ENCODE results near the gene CCDC194. TPM values are rescaled to one million over a fixed set of nuclear protein-coding genes. Genes with fewer than 3 reads are reported as not detected.
A peak's percentile ranks its signal among the peaks of the same experiment; 100 is the strongest.

The CCDC194 gene
- total and polyA plus RNA-seq, 2 of the 13 experiments (the other 11 are each of a cell fraction or from before 2014, with no cell fraction given) = 0.13 to 0.21 TPM

DNA sequence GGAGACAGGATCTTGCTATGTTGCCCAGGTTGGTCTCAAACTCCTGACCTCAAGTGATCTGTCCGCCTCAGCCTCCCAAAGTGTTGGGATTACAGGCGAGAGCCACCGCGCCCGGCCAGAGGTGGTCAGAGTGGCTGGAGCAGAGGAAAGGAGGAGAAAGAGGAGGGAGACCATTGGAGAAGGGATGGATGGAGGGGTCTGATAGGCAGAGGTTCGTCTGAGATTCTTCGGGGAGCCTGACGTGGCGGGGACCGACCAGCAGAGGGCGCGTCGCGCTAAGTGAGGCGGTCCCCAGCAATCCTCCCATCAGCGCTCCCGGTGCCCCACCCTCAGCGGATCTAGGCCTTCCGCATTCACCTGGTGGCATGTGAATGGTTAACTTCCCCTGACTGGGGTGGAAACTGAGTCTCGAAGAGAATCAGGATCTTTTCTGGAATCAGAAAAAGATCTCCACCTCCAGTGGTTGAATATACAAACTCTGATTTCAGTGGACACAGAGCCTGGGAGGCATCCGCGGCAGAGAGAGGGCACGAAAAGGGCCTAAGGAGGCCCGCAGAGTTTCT, 47.8 kb downstream of the CCDC194 start (continued):
- no peak for TF ChIP-seq AGO2 (optimal IDR thresholded peaks at IDR 0.05; ENCODE audit: low read depth, low read length)
- TF ChIP-seq, protein P1, sequence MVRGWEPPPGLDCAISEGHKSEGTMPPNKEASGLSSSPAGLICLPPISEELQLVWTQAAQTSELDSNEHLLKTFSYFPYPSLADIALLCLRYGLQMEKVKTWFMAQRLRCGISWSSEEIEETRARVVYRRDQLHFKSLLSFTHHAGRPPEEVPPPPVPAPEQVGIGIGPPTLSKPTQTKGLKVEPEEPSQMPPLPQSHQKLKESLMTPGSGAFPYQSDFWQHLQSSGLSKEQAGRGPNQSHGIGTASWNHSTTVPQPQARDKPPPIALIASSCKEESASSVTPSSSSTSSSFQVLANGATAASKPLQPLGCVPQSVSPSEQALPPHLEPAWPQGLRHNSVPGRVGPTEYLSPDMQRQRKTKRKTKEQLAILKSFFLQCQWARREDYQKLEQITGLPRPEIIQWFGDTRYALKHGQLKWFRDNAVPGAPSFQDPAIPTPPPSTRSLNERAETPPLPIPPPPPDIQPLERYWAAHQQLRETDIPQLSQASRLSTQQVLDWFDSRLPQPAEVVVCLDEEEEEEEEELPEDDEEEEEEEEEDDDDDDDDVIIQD (CRISPR knock-in tag; IDR thresholded peaks at IDR 0.05; ENCODE audit: low read depth) = no peak
- no peak for TF ChIP-seq ZC3H13 (CRISPR knock-in tag; IDR thresholded peaks at IDR 0.05)
- TF ChIP-seq ZNF44 (CRISPR knock-in tag; IDR thresholded peaks at IDR 0.05) = no peak
- TF ChIP-seq ZNF543 (CRISPR knock-in tag; IDR thresholded peaks at IDR 0.05) = no peak
- TF ChIP-seq CREB1 (IDR thresholded peaks at IDR 0.05) = no peak
- TF ChIP-seq CREB1 (CRISPR knock-in tag; IDR thresholded peaks at IDR 0.05) = no peak
- TF ChIP-seq, protein P2, sequence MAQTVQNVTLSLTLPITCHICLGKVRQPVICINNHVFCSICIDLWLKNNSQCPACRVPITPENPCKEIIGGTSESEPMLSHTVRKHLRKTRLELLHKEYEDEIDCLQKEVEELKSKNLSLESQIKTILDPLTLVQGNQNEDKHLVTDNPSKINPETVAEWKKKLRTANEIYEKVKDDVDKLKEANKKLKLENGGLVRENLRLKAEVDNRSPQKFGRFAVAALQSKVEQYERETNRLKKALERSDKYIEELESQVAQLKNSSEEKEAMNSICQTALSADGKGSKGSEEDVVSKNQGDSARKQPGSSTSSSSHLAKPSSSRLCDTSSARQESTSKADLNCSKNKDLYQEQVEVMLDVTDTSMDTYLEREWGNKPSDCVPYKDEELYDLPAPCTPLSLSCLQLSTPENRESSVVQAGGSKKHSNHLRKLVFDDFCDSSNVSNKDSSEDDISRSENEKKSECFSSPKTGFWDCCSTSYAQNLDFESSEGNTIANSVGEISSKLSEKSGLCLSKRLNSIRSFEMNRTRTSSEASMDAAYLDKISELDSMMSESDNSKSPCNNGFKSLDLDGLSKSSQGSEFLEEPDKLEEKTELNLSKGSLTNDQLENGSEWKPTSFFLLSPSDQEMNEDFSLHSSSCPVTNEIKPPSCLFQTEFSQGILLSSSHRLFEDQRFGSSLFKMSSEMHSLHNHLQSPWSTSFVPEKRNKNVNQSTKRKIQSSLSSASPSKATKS (CRISPR knock-in tag; IDR thresholded peaks at IDR 0.05) = no peak
- peak; percentile 81 for TF ChIP-seq RAD21 (CRISPR knock-in tag; IDR thresholded peaks at IDR 0.05)
- TF ChIP-seq, protein P3, sequence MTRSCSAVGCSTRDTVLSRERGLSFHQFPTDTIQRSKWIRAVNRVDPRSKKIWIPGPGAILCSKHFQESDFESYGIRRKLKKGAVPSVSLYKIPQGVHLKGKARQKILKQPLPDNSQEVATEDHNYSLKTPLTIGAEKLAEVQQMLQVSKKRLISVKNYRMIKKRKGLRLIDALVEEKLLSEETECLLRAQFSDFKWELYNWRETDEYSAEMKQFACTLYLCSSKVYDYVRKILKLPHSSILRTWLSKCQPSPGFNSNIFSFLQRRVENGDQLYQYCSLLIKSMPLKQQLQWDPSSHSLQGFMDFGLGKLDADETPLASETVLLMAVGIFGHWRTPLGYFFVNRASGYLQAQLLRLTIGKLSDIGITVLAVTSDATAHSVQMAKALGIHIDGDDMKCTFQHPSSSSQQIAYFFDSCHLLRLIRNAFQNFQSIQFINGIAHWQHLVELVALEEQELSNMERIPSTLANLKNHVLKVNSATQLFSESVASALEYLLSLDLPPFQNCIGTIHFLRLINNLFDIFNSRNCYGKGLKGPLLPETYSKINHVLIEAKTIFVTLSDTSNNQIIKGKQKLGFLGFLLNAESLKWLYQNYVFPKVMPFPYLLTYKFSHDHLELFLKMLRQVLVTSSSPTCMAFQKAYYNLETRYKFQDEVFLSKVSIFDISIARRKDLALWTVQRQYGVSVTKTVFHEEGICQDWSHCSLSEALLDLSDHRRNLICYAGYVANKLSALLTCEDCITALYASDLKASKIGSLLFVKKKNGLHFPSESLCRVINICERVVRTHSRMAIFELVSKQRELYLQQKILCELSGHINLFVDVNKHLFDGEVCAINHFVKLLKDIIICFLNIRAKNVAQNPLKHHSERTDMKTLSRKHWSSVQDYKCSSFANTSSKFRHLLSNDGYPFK (CRISPR knock-in tag; IDR thresholded peaks at IDR 0.05; ENCODE audit: borderline replicate concordance) = no peak
- no peak for TF ChIP-seq MATR3 (CRISPR knock-in tag; IDR thresholded peaks at IDR 0.05)
- no peak for TF ChIP-seq ZNF619 (CRISPR knock-in tag; IDR thresholded peaks at IDR 0.05)
- no peak for TF ChIP-seq ZFP36L1 (CRISPR knock-in tag; IDR thresholded peaks at IDR 0.05)
- no peak for TF ChIP-seq NFRKB (IDR thresholded peaks at IDR 0.05)
- no peak for TF ChIP-seq NR2F6 (IDR thresholded peaks at IDR 0.05)
- peak; percentile 23; the same call in 1 of the 2 replicates for TF ChIP-seq NR2F6 (CRISPR knock-in tag; IDR thresholded peaks at IDR 0.05)
- peak; percentile 42; the same call in 1 of the 2 replicates for TF ChIP-seq SPEN (CRISPR knock-in tag; IDR thresholded peaks at IDR 0.05; ENCODE audit: low read depth)
- TF ChIP-seq, protein P4, sequence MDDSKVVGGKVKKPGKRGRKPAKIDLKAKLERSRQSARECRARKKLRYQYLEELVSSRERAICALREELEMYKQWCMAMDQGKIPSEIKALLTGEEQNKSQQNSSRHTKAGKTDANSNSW (CRISPR knock-in tag; IDR thresholded peaks at IDR 0.05; ENCODE audit: borderline replicate concordance) = no peak
- no peak for TF ChIP-seq ZNF207 (IDR thresholded peaks at IDR 0.05; ENCODE audit: borderline replicate concordance)
- TF ChIP-seq HMG20B (CRISPR knock-in tag; conservative IDR thresholded peaks at IDR 0.05) = no peak
- no peak for TF ChIP-seq ZNF329 (CRISPR knock-in tag; IDR thresholded peaks at IDR 0.05; ENCODE audit: low read depth)
- TF ChIP-seq RARG (CRISPR knock-in tag; IDR thresholded peaks at IDR 0.05; ENCODE audit: low read depth) = no peak
- no peak for TF ChIP-seq KDM1A (CRISPR knock-in tag; IDR thresholded peaks at IDR 0.05)
- TF ChIP-seq, protein P5, sequence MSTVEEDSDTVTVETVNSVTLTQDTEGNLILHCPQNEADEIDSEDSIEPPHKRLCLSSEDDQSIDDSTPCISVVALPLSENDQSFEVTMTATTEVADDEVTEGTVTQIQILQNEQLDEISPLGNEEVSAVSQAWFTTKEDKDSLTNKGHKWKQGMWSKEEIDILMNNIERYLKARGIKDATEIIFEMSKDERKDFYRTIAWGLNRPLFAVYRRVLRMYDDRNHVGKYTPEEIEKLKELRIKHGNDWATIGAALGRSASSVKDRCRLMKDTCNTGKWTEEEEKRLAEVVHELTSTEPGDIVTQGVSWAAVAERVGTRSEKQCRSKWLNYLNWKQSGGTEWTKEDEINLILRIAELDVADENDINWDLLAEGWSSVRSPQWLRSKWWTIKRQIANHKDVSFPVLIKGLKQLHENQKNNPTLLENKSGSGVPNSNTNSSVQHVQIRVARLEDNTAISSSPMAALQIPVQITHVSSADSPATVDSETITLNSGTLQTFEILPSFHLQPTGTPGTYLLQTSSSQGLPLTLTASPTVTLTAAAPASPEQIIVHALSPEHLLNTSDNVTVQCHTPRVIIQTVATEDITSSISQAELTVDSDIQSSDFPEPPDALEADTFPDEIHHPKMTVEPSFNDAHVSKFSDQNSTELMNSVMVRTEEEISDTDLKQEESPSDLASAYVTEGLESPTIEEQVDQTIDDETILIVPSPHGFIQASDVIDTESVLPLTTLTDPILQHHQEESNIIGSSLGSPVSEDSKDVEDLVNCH (CRISPR knock-in tag; IDR thresholded peaks at IDR 0.05) = no peak
- TF ChIP-seq WIZ (CRISPR knock-in tag; IDR thresholded peaks at IDR 0.05) = no peak
